HG03060 (cell line): Measurements from ENCODE around the gene TMEFF1.

Experiments
- ATAC-seq: cut with Tn5 transposase; IDR thresholded peaks from one replicate; pipeline ENCODE4 v1.9.1; 2021; ENCODE audit warnings: low read depth, moderate number of reproducible peaks; ENCODE audit not compliant: unreplicated experiment

Gene TMEFF1

DNA sequence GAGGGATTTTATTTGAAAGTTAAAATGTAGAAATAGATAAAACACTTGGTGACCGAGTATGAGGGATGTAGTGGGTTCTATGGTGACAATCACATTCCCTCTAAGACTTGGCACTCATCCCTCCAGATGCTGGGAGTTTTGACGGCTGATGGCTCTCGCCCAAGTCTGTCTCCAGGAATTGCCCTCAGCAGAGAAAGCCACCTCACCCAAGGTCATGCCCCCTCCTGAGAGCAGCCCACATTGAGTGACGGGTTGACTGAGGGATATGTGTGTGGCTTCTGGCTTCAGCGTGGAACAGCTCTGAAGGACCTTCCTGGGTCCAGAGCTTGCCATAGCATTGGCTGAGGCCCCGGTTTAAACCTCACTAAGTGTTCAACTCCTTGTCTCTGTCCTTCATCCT, 124.3 kb downstream of the TMEFF1 start:
- ATAC-seq, result no peak

DNA sequence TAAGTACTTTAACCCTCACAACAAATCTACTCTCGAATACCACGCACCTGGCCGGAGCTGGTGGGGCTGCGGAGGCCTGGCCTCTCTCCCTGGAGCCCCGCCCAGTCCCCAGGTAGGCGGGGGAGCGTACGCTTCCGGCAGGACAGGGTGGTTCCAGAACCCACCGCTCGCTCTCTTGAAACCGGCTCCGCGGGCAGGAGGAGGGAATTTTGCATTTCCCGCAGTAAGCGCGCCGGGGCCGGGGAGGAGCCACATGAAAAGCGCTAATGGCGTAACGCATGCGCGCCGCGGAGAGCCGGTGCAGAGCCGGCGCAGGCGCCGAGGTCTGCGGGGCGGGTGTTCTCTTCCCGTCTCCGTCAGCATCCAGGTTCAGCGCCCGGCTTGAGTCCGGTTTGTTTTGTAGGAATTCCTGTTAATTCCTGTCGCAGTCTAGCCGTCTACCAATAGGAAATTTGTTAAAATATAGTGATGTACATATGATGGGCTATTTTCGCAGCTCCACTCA, 125.7 kb downstream of the TMEFF1 start:
- peak; percentile 58 for ATAC-seq

DNA sequence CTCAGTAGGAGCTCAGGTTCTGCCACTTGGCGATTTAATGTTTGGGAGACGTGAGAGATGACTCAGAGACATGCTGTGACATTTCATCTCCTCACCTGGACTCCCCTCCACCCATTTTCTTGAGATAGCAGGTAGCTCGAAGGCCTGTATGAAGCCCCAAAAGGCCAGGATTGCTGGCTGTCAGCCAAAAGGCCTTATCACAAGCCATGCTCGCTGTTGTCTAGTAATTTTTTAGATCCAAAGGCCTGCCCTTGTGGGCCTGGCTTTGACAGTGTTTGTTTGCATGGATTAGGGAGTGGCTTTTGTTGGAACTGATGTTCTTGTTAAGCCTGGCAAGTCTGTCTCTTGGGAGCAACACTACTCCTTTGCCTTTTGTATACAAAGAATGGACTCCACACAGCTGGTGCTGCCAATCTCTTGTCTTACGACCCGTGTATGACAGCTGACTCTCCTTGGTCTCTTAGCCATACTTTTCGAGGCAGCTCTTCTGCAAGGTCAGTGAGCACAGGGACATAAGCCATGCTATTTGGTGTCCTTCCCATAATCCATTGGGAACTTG, 127.7 kb downstream of the TMEFF1 start:
- ATAC-seq, result no peak

DNA sequence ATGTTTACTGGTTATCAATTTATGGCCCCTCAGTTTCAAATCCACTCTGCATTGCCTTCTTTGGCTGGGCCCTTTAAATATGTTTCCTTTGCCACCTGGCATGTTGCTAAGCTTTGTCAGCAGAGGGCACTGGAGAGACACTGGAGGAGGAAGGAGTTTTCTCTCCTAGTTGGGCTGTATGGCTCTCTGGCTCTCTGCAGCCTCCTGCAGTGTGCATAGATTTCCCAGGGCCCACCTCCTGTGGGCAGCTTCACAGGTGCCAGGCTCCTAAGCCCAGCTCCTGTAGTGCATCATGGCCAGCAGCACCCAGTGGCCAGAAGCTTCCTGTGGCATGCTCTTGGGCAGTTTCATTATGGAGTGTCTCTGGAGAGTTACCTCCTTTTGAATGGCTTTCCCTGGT, 128.3 kb downstream of the TMEFF1 start:
- ATAC-seq, result peak; percentile 40

DNA sequence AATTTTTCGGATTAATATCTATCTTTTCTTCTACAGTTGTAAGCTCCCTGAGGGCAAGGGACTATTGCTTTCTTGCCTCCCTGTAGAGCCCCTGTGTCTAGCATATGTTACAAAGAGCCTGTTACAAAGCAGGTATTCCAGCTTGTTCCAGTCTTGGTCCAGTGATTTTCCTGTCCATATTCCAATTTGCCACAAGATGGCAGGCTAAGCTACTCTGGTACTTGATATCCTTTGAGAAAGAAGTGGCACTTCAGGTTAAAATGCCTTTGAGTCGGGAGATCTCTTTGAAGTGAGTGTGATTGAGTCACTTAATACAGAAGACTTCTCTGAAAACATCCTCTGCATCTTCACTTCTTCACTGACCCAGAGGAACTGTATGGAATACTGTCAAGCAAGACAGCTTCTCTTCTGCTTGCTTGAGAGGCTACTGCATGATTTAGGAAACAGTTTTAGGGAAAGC, 129.4 kb downstream of the TMEFF1 start:
- ATAC-seq, result no peak

DNA sequence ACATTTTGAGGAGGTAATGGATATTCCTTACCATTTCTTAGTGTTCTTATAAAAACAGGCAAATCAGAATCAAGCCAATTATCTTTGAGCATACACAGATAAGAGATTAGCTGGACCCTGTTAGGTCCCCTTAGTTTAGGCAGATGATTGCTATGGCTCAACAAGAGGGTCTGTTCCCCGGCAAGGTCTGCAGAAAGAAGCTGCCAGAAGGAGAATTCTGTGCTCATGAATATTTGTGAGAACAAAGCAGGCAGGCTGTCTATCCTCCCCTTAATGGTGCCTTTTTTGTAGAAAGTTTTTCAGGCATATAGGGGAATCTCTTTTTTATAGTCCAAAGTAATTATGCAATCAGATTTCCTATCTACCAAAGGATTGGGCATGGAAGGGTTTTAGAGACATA, 132.5 kb downstream of the TMEFF1 start:
- ATAC-seq, result no peak

DNA sequence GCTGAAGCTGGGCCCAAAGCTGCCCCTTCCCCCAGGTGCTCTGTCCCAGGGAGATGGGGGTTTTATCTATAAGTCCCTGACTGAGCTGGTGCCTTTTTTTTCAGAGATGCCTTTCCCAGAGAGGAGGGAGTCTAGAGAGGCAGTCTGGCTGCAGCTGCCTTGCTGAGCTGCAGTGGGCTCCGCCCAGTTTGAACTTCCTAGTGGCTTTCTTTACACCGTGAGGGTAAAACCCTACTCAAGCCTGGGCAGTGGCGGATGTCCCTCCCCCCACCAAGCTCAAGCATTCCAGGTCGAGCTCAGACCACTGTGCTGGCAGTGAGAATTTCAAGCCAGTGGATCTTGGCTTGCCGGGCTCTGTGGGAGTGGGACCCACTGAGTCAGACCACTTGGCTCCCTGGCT, 146.2 kb downstream of the TMEFF1 start:
- ATAC-seq, result no peak

DNA sequence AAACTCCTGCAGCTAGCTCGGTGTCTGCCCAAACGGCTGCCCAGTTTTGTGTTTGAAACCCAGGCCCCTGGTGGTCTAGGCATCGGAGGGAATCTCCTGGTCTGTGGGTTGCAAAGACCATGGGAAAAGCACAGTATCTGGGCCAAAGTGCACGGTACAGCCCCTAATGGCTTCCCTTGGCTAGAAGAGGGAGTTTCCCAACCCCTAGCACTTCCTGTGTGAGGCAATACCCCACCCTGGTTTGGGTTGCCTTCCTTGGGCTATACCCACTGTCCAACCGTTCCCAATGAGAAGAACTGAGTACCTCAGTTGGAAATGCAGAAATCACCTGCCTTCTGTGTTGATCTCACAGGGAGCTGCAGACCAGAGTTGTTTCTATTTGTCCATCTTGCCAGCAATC, 146.7 kb downstream of the TMEFF1 start:
- no peak for ATAC-seq

DNA sequence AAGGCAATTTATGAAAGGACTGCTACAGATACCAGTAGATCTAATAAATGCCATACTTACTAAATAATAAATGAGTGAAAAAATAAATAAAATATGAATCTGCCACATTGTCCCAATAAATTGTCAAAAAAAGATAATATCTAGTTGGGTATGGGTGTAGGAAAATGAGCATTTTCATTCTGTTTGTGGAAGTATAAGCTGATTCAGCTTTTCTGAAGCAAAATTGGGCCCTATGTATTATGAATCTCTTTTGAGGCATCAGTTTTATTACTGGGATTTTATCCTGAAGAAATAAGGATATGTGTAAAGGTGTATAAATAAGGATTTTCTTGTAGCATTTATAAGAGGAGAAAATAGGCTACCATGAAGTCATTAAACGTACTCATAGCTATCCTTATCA, 151.0 kb downstream of the TMEFF1 start:
- no peak for ATAC-seq

DNA sequence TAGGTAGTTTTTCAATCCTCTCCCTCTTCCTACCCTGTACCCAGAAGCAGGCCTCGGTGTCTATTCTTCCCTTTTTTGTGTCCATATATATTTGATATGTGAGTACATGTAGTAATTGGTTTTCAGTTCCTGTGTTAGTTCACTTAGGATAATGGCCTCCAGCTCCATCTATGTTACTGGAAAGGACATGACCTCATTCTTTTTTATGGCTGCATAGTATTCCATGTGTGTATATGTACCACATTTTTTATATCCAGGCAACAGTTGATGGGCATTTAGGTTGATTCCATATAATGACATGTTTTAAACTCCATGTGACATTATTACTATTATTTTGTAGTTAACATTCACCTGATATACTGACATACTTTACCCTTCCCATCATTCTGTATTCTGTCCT, 154.0 kb downstream of the TMEFF1 start:
- ATAC-seq, result no peak
